ENCODE data around the gene ATAD1. TPM values are rescaled to one million over a fixed set of nuclear protein-coding genes. Genes with fewer than 3 reads are reported as not detected.

Gene ATAD1
- total and polyA plus RNA-seq, 9 of the 15 experiments (the other 6 are each of a cell fraction or from before 2014, with no cell fraction given), result 11.3 to 33.8 (median 27.3) TPM

GRCh38 chr10:87864496-87865059, 46.6 kb upstream of the ATAD1 start:
- intact Hi-C loops (cut with micrococcal nuclease), result loop anchor here (2.0 to 5.0 kb wide), 4 partner anchors 14 to 523 kb away; partner anchors contain the start of gene ATAD1
- Histone ChIP-seq H3K27me3 (ENCODE audit: control insufficient read depth in 2 of 2, insufficient read depth in 2 of 2, low read length in 2 of 2) (no peaks in the 10 kb centered on the region), H3K27ac (ENCODE audit: extremely low read depth, low read depth, low read length) (peak overlapping the region; percentile 49), H3K9ac (ENCODE audit: insufficient read depth in 1 of 2, low read depth in 2 of 2, low read length in 2 of 2) (peak overlapping the region; percentile 67 to 90), H3K4me3 (peak overlapping the region; percentile 88), H3K79me2 (ENCODE audit: control insufficient read depth, insufficient read depth, low read length) (peaks cover 60% of the 10 kb centered on the region), H3K9me1 (ENCODE audit: control insufficient read depth, insufficient read depth, low read length) (no peaks in the 10 kb centered on the region), H3K9me3 (replicated peaks; ENCODE audit: control insufficient read depth, insufficient read depth, low read depth, low read length) (no peaks in the 10 kb centered on the region), H3K4me1 (replicated peaks in 1 of 2; ENCODE audit: control insufficient read depth in 2 of 2, insufficient read depth in 2 of 2, low read length in 2 of 2) (peaks cover 3 to 13% of the 10 kb centered on the region in 2 experiments; a peak in 4 of 5 replicates), H2AFZ (ENCODE audit: low read depth, low read length) (no peak overlapping the region), H4K20me1 (replicated peaks; ENCODE audit: control insufficient read depth, insufficient read depth, low read length) (peaks cover 11% of the 10 kb centered on the region; the same call in 1 of the 2 replicates), H3K36me3 (ENCODE audit: control insufficient read depth, insufficient read depth, low read length) (0 out of 3 replicates have a peak, but pooled peaks cover 2% of the 10 kb centered on the region), H3K4me2 (ENCODE audit: insufficient read depth, low read length) (peak overlapping the region; percentile 86)
- ATAC-seq (peak; percentile 30), DNase-seq (ENCODE audit: extremely low read depth in 1 of 4, low spot score in 3 of 4) (peak in 3 of 4 experiments; percentile 4 to 38 (median 13)), FAIRE-seq (no peak)
- in situ Hi-C loops (cut with MboI), result loop anchor here (25.0 kb wide), 1 partner anchor 223 kb away; no protein-coding TSS in a partner anchor
- POLR2A ChIA-PET, result interaction anchor here (0.6 to 2.6 kb wide), 2 partner anchors 13 to 202 kb away, joined by 3 to 11 read pairs; no protein-coding TSS in a partner anchor
- WGBS (ENCODE audit: insufficient coverage, low coverage, missing lambda C conversion rate), result 2% methylated on average over 15 of the region's 16 CpGs
- CTCF ChIA-PET (ENCODE audit: low intra/inter-chr PET ratio), result interaction anchor here (1.1 kb wide), 1 partner anchor 47 kb away, joined by 3 read pairs; the partner anchor contains the start of gene ATAD1
- no TSS peak for BruUV-seq (replicated peaks)
- TF ChIP-seq, protein P1, sequence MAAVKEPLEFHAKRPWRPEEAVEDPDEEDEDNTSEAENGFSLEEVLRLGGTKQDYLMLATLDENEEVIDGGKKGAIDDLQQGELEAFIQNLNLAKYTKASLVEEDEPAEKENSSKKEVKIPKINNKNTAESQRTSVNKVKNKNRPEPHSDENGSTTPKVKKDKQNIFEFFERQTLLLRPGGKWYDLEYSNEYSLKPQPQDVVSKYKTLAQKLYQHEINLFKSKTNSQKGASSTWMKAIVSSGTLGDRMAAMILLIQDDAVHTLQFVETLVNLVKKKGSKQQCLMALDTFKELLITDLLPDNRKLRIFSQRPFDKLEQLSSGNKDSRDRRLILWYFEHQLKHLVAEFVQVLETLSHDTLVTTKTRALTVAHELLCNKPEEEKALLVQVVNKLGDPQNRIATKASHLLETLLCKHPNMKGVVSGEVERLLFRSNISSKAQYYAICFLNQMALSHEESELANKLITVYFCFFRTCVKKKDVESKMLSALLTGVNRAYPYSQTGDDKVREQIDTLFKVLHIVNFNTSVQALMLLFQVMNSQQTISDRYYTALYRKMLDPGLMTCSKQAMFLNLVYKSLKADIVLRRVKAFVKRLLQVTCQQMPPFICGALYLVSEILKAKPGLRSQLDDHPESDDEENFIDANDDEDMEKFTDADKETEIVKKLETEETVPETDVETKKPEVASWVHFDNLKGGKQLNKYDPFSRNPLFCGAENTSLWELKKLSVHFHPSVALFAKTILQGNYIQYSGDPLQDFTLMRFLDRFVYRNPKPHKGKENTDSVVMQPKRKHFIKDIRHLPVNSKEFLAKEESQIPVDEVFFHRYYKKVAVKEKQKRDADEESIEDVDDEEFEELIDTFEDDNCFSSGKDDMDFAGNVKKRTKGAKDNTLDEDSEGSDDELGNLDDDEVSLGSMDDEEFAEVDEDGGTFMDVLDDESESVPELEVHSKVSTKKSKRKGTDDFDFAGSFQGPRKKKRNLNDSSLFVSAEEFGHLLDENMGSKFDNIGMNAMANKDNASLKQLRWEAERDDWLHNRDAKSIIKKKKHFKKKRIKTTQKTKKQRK (IDR thresholded peaks at IDR 0.05; ENCODE audit: borderline replicate concordance, low read depth, low read length), result no peak
- TF ChIP-seq HMG20A (CRISPR knock-in tag; conservative IDR thresholded peaks at IDR 0.05) (no peak), RUNX1 (IDR thresholded peaks at IDR 0.05; ENCODE audit: low read depth) (no peak), TRIM25 (IDR thresholded peaks at IDR 0.05; ENCODE audit: borderline replicate concordance) (no peak), CEBPG (CRISPR knock-in tag; IDR thresholded peaks at IDR 0.05) (no peak; the same call in 1 of the 2 replicates), CEBPG (tag; conservative IDR thresholded peaks at IDR 0.05 in 1 of 2, IDR thresholded peaks at IDR 0.05 in 1 of 2) (peak; percentile 77 to 84), RBBP5 (IDR thresholded peaks at IDR 0.05; ENCODE audit: borderline replicate concordance, insufficient read depth, low read length, poor library complexity, severe bottlenecking) (peak; percentile 7), CXXC5 (CRISPR knock-in tag; IDR thresholded peaks at IDR 0.05) (peak; percentile 27; the same call in 1 of the 2 replicates), HDGF (IDR thresholded peaks at IDR 0.05) (no peak), PKNOX1 (IDR thresholded peaks at IDR 0.05) (0 out of 2 replicates have a peak, but pooled peaks have one; percentile 6), ZNF324 (CRISPR knock-in tag; IDR thresholded peaks at IDR 0.05) (no peak), TSC22D4 (tag; IDR thresholded peaks at IDR 0.05) (no peak)
- TF ChIP-seq, protein P2, sequence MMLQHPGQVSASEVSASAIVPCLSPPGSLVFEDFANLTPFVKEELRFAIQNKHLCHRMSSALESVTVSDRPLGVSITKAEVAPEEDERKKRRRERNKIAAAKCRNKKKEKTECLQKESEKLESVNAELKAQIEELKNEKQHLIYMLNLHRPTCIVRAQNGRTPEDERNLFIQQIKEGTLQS (IDR thresholded peaks at IDR 0.05), result peak; percentile 49; the same call in 1 of the 2 replicates
- TF ChIP-seq, protein P2 (CRISPR knock-in tag; conservative IDR thresholded peaks at IDR 0.05), result no peak
